Myometrial cell (primary cell): ENCODE results near the gene BBOX1. TPM values are rescaled to one million over a fixed set of nuclear protein-coding genes. Genes with fewer than 3 reads are reported as not detected.

Experiments
- total RNA-seq: library from RNA; depleted of rRNA; stranded (reverse); fragments of >200 nt; gene quantifications from 2 replicates; pipeline ENCODE4 v1.2.3, GENCODE V29; 2015

BBOX1 gene
- not detected in 2 replicates for total RNA-seq

GRCh38 chr11:27040302-27041115, at the start of gene BBOX1:
Gene BBOX1 (plus strand): TSS chr11:27040815. CDS start chr11:27055431, 14,616 bp downstream.

GRCh38 chr11:26993965-26994457, 46.6 kb upstream of the BBOX1 start, which contains the start of gene FIBIN:
Gene FIBIN (plus strand): TSS chr11:26994112. CDS start chr11:26994527, 415 bp downstream.

Other genes with a start within 250 kb of the BBOX1 start
- gene FIBIN, start 46.7 kb upstream of the BBOX1 start, total RNA-seq: 66.0 and 74.6 TPM in 2 replicates